HG03045 (cell line): Measurements from ENCODE around the gene A4GALT.
A peak's percentile ranks its signal among the peaks of the same experiment; 100 is the strongest.
"Not testable (repeated sequence)": the region's sequence is repeated elsewhere in the genome, so short reads cannot be mapped to it uniquely, and the experiment has no call there.

Experiments used
- ATAC-seq: cut with Tn5 transposase; IDR thresholded peaks from one replicate; pipeline ENCODE4 v1.9.1; 2021; ENCODE audit warnings: mild to moderate bottlenecking, moderate library complexity; ENCODE audit not compliant: unreplicated experiment

Gene A4GALT, protein sequence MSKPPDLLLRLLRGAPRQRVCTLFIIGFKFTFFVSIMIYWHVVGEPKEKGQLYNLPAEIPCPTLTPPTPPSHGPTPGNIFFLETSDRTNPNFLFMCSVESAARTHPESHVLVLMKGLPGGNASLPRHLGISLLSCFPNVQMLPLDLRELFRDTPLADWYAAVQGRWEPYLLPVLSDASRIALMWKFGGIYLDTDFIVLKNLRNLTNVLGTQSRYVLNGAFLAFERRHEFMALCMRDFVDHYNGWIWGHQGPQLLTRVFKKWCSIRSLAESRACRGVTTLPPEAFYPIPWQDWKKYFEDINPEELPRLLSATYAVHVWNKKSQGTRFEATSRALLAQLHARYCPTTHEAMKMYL

DNA sequence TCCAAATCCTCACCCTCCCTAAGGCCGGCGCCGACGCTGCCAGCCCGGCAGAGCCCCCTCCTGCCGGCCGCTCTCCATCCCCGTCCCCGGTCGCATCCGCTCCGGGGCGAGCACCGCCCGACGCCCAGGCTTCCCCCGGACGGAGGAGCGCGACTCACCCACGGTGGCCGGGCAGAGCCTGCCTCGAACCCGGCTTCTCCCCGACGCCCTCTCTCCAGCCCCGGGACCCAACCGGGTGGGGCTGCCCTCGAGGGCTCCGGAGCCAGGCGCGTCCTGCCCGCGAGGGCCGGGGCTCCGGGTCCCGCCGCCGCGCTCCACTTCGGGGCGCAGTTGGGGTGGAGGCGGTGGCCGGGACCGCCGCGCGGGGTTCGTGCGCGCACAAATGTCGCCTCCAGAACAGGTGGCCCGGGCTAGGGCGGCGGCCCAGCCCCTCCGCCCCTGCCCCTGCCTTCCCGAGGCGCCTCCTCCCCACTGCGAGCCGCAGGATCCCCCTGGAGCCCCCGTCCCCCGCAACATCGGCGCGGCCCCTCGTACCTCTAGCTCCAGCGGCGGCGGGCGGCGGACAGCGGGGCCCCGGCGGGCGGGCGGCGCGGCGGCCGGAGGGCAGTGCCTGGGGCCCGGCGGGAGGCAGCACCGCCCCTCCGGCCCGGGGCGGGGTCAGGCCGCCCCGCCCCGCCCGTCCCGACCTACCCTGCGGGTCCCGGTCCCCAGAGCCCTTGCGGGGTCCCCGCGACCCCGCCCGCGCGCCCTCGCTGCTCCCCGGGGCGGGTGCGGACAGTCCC, at the start of gene A4GALT:
Gene A4GALT, minus strand, starts transcription at position 608 of the 782 bp plus-strand sequence. CDS start 26,919 bp downstream, outside the sequence.
- ATAC-seq, result no peak

DNA sequence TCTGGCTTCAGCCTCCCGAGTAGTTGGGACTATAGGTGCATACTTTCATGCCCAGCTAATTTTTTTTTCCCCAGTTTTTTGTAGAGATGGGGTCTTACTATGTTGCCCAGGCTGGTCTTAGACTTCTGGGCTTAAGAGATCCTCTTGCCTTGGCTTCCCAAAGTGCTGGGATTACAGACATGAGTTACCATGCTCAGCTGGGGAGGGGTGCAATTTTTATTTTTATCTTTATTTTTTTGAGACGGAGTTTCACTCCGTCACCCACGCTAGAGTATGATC, 49.7 kb upstream of the A4GALT start:
- ATAC-seq, result no peak

DNA sequence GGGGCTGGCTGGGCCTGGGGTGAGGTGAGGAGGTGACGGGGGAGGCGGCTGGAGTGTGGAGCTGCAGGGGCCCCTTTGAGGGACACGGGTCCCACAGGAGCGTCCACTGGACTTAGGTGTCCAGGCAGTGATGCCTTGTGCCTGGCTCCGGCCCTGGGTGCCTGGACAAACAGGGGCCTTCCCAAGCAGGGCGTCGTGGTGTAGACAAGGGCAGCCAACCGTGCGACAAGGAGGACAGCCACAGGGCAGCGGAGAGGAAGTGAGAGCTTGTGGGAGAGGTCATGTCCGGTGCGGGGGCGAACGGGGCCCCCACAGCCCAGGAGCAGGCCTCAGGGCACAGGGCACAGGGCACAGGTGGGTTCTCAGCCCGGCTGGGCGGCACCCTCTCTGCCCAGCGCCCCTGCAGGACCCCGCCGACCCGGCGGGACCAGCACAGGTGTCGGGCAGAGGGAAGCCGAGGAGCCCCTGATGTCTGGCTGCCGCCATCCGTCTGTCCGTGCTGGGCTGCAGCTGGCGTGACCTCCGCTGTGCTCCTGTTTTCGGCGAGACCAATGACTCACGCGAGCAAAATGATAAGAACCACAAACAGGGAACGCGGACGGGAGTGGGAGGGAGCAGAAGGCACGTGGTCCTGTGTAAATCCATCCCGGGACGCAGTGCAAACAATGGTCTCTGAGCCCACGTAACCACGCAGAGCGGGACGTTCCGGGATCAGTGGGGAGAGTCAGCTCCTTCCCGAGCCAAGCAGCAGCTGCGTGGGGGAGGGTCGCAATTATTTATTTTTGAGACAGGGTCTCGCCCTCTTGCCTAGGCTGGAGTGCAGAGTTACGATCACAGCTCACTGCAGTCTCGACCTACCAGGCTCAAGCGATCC, 49.1 kb upstream of the A4GALT start:
- ATAC-seq, result peak; percentile 68

DNA sequence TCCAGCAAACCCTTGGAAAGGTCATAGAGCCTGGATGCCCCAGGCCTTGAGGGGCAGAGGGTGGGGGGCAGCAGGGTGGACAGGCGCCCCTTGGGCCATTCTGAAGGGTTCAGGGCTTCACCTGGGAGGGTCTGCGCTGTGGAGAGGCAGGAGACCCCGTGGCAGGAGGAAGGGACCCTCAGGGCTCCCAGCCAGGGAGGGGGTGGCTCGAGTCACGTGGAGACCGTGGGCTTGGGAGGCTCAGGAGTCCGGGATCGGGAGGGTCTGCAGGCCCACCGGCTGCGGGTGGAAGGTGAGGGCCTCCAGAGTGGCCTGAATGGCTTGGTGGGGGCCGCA, 48.5 kb upstream of the A4GALT start:
- ATAC-seq, result no peak

DNA sequence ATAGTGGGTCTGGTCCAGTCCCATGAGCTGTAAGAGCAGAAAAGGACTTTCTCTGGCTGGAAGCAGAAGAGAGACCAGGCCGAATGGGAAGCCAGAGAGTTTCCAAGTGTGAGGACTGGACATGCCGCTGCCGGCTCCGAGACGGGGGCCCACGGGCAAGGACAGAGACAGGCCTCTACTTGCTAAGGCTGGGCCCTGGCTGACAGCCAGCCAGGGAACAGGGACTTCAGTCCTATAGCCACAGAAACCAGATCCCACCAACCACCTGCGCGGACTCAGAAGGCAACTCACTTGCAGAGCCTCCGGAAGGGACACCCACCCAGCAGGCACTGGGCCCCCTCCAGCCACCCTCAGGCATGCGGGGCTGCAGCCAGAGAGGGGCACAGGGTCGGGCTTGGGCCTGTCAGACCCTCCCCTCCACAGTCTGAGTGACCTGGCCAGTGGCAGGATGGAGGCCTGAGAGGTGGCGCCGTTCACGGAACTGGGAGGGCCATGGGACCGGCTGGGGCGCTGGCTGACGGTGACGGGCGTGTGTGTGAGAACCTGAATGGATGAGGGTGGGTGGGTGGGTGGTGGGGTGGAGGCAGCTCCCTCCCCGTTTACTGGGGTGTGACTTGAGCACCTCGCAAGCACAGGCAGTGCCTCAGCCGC, 47.8 kb upstream of the A4GALT start:
- no peak for ATAC-seq

DNA sequence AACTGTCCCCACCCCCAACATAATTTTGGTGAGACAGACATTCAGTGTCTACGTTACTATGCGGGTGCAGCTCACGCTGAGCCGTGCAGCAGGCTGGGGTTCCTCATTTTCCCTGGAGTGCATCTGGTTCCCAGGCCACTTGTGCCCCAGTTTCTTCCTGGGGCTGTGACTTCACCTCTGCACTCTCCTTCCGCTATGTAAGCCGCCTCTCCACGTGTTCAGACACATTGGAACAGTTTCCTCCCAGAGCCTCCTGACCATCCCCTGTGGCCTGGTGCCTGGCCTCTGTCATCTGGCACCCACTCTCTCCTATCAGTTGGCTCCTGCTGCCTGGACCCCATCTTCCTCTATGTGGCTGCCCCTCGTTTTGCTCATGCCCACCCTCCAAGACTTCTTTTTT, 46.2 kb upstream of the A4GALT start:
- ATAC-seq, result no peak

DNA sequence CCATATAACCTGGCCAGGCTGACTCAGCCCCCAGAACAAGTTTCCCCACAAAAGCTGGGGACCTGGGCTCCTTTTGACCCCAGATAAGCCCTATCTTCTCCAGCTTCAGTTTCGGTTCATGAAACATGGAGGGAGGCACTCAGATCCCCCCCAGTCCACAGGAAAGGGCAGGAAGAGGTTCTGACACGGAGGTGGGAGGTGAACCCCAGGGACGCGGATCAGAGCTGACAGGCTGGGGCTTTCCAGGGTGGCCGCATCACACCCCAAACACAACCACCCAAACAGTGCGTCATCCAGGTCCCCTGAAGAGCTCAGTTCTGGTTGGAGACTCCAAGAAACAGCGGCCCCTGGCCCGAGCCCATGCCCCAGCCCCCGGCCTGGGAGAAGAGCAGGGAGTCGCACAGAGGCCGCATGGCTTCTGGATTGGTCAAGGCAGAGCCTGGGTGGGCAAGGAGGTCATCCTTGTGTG, 44.3 kb upstream of the A4GALT start:
- ATAC-seq, result no peak

DNA sequence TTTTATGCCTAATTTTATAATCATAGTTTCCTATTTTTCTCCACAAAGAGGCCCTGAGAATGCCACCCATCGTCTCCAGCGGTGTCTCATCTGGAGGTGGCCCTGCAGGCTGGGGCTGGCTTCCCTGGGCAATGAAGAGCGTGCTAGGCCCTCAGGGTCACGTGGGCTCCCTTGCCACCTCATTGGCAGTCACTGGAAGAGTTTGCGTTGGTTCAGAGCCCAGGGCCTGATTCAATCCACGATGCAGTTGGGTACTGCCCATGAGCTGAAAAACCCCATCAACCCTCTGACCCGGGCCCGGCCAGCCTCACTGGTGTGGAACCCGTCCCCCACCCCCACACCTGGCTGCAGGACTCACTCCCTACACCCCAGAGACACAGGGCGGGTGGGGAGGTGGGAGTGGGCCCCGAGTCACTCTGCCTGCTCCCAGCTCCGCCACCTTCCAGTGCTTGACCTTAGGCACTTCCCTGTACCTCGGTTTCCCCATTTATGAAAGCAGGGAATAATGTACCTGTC, 43.4 kb upstream of the A4GALT start:
- no peak for ATAC-seq

DNA sequence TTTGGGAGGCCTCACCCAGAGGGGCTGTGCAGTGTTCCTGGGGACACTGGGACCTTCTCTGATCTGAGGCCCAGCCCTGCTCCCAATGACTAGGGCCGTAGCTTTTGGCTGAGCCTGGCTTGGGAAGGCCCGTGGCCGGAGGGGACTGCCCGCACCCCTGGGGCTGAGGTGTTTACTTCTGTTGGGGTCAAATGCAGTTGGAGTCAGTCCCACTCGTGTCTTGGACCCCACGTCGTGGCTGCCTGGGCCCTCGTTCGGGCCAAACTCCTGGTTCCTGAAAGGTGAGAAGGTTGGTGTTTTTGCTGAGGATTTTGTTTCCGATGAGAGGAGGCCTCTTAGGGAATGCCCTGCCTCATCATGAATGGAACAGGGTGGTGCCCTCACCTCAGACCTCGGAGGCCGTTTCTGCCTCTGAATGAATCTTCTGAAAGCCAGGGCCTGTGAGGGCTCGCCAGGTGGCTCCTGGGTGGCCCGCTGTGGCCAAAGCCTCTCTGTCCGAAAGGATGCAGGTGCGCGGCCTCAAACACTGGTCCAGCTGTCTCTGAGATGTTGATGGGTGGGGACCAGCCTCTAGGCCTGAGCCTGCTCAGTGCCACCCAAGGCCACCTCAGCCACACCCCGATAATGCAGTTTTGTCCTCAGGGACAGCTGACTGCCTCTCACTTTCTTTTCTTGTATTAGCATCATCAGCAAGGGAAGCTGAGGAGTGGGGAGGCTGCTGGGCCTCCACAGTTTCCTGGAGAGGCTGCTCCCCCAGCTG, 40.3 kb upstream of the A4GALT start:
- ATAC-seq, result no peak

DNA sequence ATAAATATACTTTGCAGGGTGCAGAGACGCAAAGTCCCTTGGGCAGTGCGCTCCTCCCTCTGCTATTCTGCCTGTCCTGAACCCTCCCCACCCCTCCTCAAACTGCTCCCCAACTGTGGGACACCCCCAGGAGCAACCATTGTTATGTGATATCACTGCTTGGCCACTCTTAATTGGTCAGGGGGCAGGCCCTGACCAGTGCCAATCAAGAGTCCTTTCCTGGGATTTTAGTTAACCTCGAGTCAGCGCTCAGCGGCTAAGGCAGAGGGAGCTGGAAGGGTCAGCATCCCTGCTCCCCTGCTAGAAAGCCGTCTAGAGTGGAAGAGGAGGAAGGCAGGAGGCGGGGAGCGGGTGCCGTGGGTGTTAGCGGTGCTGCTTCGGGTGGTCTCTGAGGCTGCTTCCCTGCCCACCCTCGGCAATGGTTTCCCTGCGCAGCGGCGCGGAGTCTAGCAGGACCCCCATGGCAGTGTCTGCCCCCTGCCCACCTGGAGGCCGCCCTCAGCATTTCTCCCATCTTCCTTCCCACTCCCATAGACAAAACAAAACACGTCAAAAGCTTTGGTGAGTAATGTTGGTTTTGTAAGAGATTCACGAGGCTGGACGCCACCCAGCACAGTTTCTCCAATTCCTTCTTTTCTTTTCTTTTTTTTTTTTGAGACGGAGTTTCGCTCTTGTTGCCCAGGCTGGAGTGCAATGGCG, 38.4 kb upstream of the A4GALT start:
- ATAC-seq, result no peak

DNA sequence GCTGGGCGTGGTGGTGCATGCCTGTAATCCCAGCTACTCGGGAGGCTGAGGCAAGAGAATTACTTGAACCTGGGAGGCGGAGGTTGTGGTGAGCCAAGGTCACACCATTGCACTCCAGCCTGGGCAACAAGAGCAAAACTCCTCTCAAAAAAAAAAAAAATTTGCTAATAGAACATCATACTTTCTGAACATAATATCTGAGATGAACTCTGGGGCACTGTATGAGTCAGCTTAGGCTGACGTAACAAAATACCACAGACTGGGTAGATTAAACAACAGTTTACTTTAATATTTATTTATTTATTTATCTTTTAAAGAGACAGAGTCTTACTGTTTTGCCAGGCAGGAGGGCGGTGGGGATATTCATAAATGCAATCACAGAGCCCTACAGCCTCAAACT, 34.9 kb upstream of the A4GALT start:
- not testable (repeated sequence) for ATAC-seq

DNA sequence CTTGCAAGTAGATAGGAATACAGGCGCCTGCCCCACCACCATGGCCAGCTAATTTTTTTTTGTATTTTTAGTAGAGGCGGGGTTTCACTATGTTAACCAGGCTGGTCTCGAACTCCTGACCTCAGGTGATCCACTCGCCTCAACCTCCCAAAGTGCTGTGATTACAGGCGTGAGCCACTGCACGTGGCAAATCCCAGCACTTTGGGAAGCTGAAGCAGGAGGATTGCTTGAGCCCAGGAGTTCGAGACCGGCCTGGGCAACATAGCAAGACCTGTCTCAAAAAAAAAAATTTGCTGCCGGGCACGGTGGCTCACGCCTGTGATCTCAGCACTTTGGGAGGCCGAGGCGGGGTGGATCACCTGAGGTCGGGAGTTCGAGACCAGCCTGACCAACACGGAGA, 34.5 kb upstream of the A4GALT start:
- ATAC-seq, result not testable (repeated sequence)

DNA sequence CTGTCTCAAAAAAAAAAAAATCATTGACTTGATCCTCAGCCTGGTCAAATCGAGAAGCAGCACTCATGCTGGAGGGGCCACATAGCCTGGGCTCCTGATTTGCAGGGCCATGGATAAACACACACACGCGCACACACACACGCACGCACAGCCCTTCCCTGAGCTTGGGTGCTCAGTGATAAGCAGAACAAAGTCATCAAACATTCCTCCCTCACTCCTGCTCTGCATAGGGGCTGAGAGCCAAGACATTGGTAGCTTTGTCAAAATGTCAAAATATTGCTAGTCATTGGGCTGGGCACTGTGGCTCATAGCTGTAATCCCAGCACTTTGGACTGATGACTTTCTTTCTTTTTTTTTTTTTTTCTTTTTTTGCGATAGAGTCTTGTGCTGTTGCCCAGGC, 34.0 kb upstream of the A4GALT start:
- no peak for ATAC-seq

DNA sequence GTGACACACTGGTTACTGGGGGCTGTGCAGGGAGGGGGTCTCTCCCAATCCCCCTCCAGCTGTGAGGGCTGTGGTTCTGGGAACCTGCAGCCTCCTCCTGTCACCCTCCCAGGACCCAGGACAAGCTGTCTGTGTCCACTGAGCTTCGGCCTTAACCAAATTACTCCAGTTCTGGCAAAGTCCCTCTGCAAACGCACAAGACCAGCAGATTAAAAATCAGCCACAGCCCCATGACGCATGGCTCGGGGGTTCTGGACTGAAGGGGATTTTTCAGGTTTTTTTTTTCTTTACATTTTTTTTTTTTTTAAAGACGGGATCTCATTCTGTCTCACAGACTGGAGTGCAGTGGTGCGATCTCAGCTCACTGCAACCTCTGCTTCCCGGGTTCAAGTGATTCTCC, 32.2 kb upstream of the A4GALT start:
- ATAC-seq, result no peak

DNA sequence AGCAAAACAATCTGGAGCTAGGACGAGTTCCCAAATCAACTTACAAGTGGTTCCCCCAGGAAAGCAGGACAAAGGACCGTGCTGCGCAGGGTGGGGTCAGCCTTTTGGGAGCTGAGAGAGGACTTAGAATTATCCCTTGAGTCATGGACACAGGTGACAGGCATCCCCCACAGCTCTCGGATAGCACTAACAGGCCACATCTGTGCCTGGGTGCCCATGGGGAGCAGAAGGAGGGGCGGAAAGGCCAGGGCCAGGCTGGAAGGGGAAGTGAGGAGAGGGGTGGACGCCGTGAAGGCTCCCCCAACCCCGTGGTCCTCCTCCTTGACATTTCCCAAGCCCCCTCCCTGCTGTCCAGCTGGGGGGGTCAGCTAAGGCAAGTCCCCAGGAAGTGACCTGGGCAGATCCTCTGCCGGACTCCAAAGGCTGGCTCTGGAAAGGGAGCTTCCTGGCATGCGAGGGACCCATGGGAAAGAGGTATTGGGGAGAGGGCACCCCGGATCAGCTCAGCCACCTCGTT, 31.6 kb upstream of the A4GALT start:
- no peak for ATAC-seq

DNA sequence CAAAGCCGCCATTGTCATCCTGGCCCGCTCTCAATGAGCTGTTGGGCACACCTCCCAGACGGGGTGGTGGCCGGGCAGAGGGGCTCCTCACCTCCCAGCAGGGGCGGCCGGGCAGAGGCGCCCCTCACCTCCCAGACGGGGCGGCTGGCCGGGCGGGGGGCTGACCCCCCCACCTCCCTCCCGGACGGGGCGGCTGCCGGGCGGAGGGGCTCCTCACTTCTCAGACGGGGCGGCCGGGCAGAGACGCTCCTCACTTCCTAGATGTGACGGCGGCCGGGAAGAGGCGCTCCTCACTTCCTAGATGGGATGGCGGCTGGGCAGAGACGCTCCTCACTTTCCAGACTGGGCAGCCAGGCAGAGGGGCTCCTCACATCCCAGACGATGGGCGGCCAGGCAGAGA, 29.8 kb upstream of the A4GALT start:
- ATAC-seq, result not testable (repeated sequence)

DNA sequence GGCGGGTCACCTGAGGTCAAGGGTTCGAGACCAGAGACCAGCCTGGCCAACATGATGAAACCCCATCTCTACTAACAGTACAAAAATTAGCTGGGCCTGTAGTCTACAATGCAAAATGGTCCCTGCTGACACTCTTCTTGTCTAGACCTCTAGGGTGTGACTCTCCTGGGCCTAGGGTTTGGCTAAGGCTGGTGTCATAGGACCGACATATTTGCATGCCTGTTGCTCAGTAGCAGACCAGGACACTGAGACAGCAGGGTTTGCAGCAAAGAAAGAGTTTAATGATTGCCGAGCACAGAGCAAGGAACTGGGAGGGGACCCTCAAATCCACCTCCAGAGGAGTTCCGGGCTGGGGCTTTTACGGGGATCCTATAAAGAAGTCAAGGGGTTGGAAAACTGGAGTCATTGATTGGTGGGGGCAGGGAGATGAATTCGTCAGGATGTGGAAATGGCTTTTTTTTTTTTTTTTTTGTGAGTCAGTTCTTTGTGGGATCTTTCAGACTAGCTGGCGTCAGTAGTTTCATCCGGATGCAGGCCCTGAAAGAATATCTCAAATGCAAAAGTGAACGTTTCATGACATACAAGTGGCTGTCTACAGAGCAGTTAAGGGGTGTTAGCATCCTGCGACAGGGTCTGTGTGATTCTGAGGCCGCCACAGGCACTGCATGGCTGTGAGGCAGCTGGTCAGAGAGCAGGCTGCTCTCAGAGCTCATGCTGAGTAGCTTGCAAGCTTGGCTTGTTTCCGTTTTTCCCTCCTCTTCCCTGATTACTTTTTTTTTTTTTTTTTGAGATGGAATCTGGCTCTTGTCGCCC, 27.2 kb upstream of the A4GALT start:
- no peak for ATAC-seq

DNA sequence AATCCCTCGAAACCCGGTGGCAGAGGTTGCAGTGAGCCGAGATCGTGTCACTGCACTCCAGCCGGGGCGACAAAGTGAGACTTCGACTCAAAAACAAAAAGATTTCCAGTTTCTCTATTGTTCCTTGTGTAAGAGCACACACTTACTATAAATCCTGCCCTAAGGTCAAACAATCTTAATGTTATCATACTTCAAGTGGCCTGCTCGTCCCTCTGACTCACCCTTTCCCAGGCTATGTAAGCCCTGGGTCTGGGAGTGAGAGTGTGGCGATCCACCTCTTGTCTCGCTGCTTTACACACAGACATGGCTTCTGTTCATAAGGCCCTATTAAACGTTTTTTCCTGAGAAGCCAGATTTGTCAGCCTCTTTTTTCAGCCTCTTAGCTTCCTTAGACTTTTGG, 24.4 kb upstream of the A4GALT start:
- ATAC-seq, result no peak
